GM12878 (cell line): ENCODE measurements around the gene OLIG3. TPM values are rescaled to one million over a fixed set of nuclear protein-coding genes. Genes with fewer than 3 reads are reported as not detected.

Source experiments
- ATAC-seq: fragments of 200-7000 bp; cut with Tn5 transposase; 3 replicates; pipeline ENCODE4 v1.9.1; 2020; ENCODE audit warnings: mild to moderate bottlenecking, moderate library complexity
- BruUV-seq: library from RNA; stranded (reverse); fragments of 400-500 nt; replicated peaks from 2 replicates; lab custom pipeline; 2021; lab: Mats Ljungman, UMichigan
- CTCF ChIA-PET: fragments of 300-600 bp; sonication (Branson Sonifier 250); formaldehyde crosslinking; extraction: SDS; loops from one replicate; lab custom pipeline; 2021; ENCODE audit warnings: inconsistent platforms; lab: Yijun Ruan, JAX
- POLR2A ChIA-PET: fragments of 350-600 bp; formaldehyde crosslinking; extraction: SDS; loops from one replicate; lab custom pipeline; 2021; ENCODE audit warnings: inconsistent platforms; lab: Charles Lee
- RAD21 ChIA-PET: fragments of 300-600 bp; sonication (Branson Sonifier 250); formaldehyde crosslinking; loops from one replicate; lab custom pipeline; 2023; ENCODE audit warnings: antibody characterized with exemption; ENCODE audit not compliant: unreplicated experiment; lab: Charles Lee
- SMC1A ChIA-PET: fragments of 300-600 bp; sonication (Branson Sonifier 250); formaldehyde crosslinking; loops from one replicate; lab custom pipeline; 2023; ENCODE audit not compliant: unreplicated experiment, uncharacterized antibody; lab: Charles Lee
- DNase-seq: peaks from one replicate; pipeline ENCODE4 v3.0.0-alpha.2; 2011; ENCODE audit warnings: low read depth, low spot score
- FAIRE-seq: peaks from 3 replicates; lab custom pipeline; 2011; peaks lifted over from hg19 to GRCh38; lab: Jason Lieb, UNC
- H2AFZ ChIP-seq: 2 replicates; pipeline ENCODE4 v1.6.0; 2011; ENCODE audit warnings: low read depth, low read length, control low read depth; ENCODE audit not compliant: control insufficient read depth
- H3K27ac ChIP-seq: 2 replicates; pipeline ENCODE4 v1.5.1; 2011; ENCODE audit warnings: control low read depth; ENCODE audit not compliant: control insufficient read depth, insufficient read depth
- H3K27me3 ChIP-seq, 2 experiments: replicated peaks in 1 of 2; 2 replicates each; pipeline versions ENCODE4 v1.6.0 to v1.6.1; 2011; ENCODE audit warnings: low read length in 1 of 2; ENCODE audit not compliant: control insufficient read depth in 2 of 2, insufficient read depth in 2 of 2
- H3K36me3 ChIP-seq, 2 experiments: 2 replicates each; pipeline ENCODE4 v1.5.1; 2011; ENCODE audit warnings: low read length in 1 of 2; ENCODE audit not compliant: control insufficient read depth in 2 of 2, insufficient read depth in 2 of 2
- H3K4me1 ChIP-seq: 2 replicates; pipeline ENCODE4 v1.6.1; 2011; ENCODE audit warnings: mild to moderate bottlenecking, low read length, moderate library complexity, mixed read lengths; ENCODE audit not compliant: control insufficient read depth, insufficient read depth
- H3K4me2 ChIP-seq: 2 replicates; pipeline ENCODE4 v1.6.0; 2011; ENCODE audit warnings: control low read depth; ENCODE audit not compliant: control insufficient read depth, insufficient read depth
- H3K4me3 ChIP-seq: fragments of 200-600 bp; sonication (generic); 2 replicates; pipeline ENCODE4 v1.5.1; 2016
- H3K79me2 ChIP-seq: 2 replicates; pipeline ENCODE4 v1.6.0; 2011; ENCODE audit warnings: low read length; ENCODE audit not compliant: control insufficient read depth, insufficient read depth
- H3K9ac ChIP-seq: 2 replicates; pipeline ENCODE4 v1.8.0; 2011; ENCODE audit warnings: low read length, control low read depth, mixed read lengths; ENCODE audit not compliant: control insufficient read depth, insufficient read depth
- H3K9me3 ChIP-seq: replicated peaks from 3 replicates; pipeline ENCODE4 v1.5.1; 2011; ENCODE audit warnings: mild to moderate bottlenecking, low read length; ENCODE audit not compliant: control insufficient read depth, insufficient read depth
- H4K20me1 ChIP-seq: 2 replicates; pipeline ENCODE4 v1.6.0; 2011; ENCODE audit not compliant: control insufficient read depth, insufficient read depth
- CREB1 ChIP-seq: IDR thresholded peaks from 2 replicates; pipeline ENCODE4 v1.6.1; 2012; ENCODE audit warnings: low read depth, mild to moderate bottlenecking, inconsistent platforms
- FOS ChIP-seq: IDR thresholded peaks from 3 replicates; pipeline ENCODE4 v1.6.1; 2011; ENCODE audit warnings: borderline replicate concordance; ENCODE audit not compliant: insufficient read length; ENCODE audit errors: extremely low read depth
- NFYA ChIP-seq: IDR thresholded peaks from 2 replicates; pipeline ENCODE4 v1.6.1; 2011; ENCODE audit warnings: low read depth, mild to moderate bottlenecking, low read length, improper control_type of control experiment, borderline replicate concordance
- RBBP5 ChIP-seq: fragments of 200-600 bp; sonication (generic); conservative IDR thresholded peaks from 2 replicates; pipeline ENCODE4 v1.6.1; 2016
- REST ChIP-seq: IDR thresholded peaks from 2 replicates; pipeline ENCODE4 v1.6.1; 2012; ENCODE audit warnings: mild to moderate bottlenecking, low read depth, low read length
- SPI1 ChIP-seq: IDR thresholded peaks from 2 replicates; pipeline ENCODE4 v1.6.1; 2011; ENCODE audit warnings: low read depth, mild to moderate bottlenecking, low read length, moderate library complexity, borderline replicate concordance; ENCODE audit not compliant: insufficient read depth
- SUPT20H ChIP-seq: IDR thresholded peaks from 2 replicates; pipeline ENCODE4 v1.6.1; 2011; ENCODE audit warnings: low read depth, mild to moderate bottlenecking, low read length, moderate library complexity, borderline replicate concordance; ENCODE audit not compliant: control insufficient read depth
- WGBS: methylation state at CpG from one replicate; pipeline ENCODE4 v1.1.6; 2016; ENCODE audit warnings: low lambda C conversion rate; ENCODE audit not compliant: insufficient replicate concordance, insufficient coverage; ENCODE audit errors: missing lambda C conversion rate; 5-methylcytosine and 5-hydroxymethylcytosine counted together
- in situ Hi-C: fragments of 300-500 bp; cut with MboI; formaldehyde crosslinking; loops from 9 replicates; pipeline ENCODE4 v1.14.3; 2018; ENCODE audit warnings: mixed read lengths
- intact Hi-C: fragments of 100-400 bp; cut with micrococcal nuclease; formaldehyde crosslinking; loops from one replicate; pipeline ENCODE4 v1.14.2; 2022; ENCODE audit not compliant: unreplicated experiment
- polyA plus RNA-seq, 11 experiments: library from polyadenylated mRNA; depleted of rRNA in 4 of 11; unstranded in 6 of 11; stranded (reverse) in 5 of 11; fragments of >200 nt; fragmentation: Nextera tagmentation in 4 of 11; fragmentation: Illumina TruSeq in 1 of 11; extraction: Ambion mirVana in 4 of 11; extraction: Trizol in 1 of 11; gene quantifications; 1 replicate in 1 of 11; 2 replicates in 10 of 11; pipeline versions ENCODE4 v1.2.1 to v1.2.3, GENCODE V29; 2011 to 2016; ENCODE audit warnings: inconsistent platforms in 2 of 11, missing spikeins in 2 of 11, low read depth in 1 of 11
- total RNA-seq, 4 experiments: library from RNA; depleted of rRNA in 3 of 4; stranded (reverse); fragments of >200 nt in 3 of 4; fragmentation: Illumina TruSeq in 1 of 4; extraction: Trizol in 1 of 4; gene quantifications; 2 replicates each; pipeline versions ENCODE4 v1.2.1 to v1.2.3, GENCODE V29; 2013 to 2021

OLIG3 gene
- total and polyA plus RNA-seq, 10 of the 15 experiments (the other 5 are each of a cell fraction or from before 2014, with no cell fraction given) = not detected

- Histone ChIP-seq H3K27ac (no peak overlapping the region), H3K4me2 (no peak overlapping the region), H3K9ac (no peak overlapping the region), H3K79me2 (no peaks in the 10 kb centered on the region), H4K20me1 (no peaks in the 10 kb centered on the region), H2AFZ (no peak overlapping the region), H3K4me1 (no peaks in the 10 kb centered on the region), H3K36me3 (no peaks in the 10 kb centered on the region), H3K27me3 (peaks cover 0 to 32% of the 10 kb centered on the region in 2 experiments), H3K4me3 (no peak overlapping the region), H3K9me3 (peaks cover 3% of the 10 kb centered on the region; the same call in 2 of the 3 replicates)
- 6% methylated on average over 5 of the region's 5 CpGs for WGBS
- RAD21 ChIA-PET = no interaction called here
- SMC1A ChIA-PET = no interaction called here
- POLR2A ChIA-PET = no interaction called here
- intact Hi-C loops (no loop called here), in situ Hi-C loops (no loop called here)
- BruUV-seq = no TSS peak
- TF ChIP-seq FOS (no peak), SUPT20H (no peak), NFYA (no peak), RBBP5 (no peak), CREB1 (no peak)
- CTCF ChIA-PET = interaction anchor here (1.2 kb wide), 1 partner anchor 14 kb away, joined by 3 read pairs; no protein-coding TSS in a partner anchor
- DNase-seq (no peak), FAIRE-seq (no peak), ATAC-seq (no peak)
Observed at GRCh38 chr6:137514418-137514817, 20.2 kb upstream of the OLIG3 start.

- TF ChIP-seq REST (peak; percentile 34; the same call in 1 of the 2 replicates), SPI1 (no peak)
- in situ Hi-C loops (no loop called here), intact Hi-C loops (no loop called here)
- no peak overlapping the region for H3K4me2 ChIP-seq
- ATAC-seq (no peak), FAIRE-seq (no peak), DNase-seq (no peak)
- SMC1A ChIA-PET = no interaction called here
- no peaks in the 10 kb centered on the region for H3K79me2 ChIP-seq
- POLR2A ChIA-PET = no interaction called here
- WGBS = 19% methylated on average over 14 of the region's 14 CpGs
- peaks cover 3% of the 10 kb centered on the region; the same call in 2 of the 3 replicates for H3K9me3 ChIP-seq
- H3K4me3 ChIP-seq = no peak overlapping the region
- no TSS peak for BruUV-seq
- no peaks in the 10 kb centered on the region for H3K4me1 ChIP-seq
- RAD21 ChIA-PET = no interaction called here
- no peaks in the 10 kb centered on the region for H3K36me3 ChIP-seq
- H3K27me3 ChIP-seq = peaks cover 0 to 32% of the 10 kb centered on the region in 2 experiments
- H3K27ac ChIP-seq = no peak overlapping the region
- no peak overlapping the region for H2AFZ ChIP-seq
- H4K20me1 ChIP-seq = no peaks in the 10 kb centered on the region
- no peak overlapping the region for H3K9ac ChIP-seq
- CTCF ChIA-PET = no interaction called here
Observed at GRCh38 chr6:137512757-137513605, 18.8 kb upstream of the OLIG3 start.
